Embryonic facial prominence (tissue), 1 donor: ENCODE measurements around the gene ASPG.

Experiments used
- DNase-seq: peaks from one replicate; pipeline ENCODE4 v3.0.0-alpha.2; 2016; ENCODE audit errors: extremely low spot score

The ASPG gene

GRCh38 chr14:104161602-104162367, 76.3 kb downstream of the ASPG start:
- DNase-seq: no peak

GRCh38 chr14:104162495-104162894, 77.0 kb downstream of the ASPG start:
- DNase-seq: no peak

DNA sequence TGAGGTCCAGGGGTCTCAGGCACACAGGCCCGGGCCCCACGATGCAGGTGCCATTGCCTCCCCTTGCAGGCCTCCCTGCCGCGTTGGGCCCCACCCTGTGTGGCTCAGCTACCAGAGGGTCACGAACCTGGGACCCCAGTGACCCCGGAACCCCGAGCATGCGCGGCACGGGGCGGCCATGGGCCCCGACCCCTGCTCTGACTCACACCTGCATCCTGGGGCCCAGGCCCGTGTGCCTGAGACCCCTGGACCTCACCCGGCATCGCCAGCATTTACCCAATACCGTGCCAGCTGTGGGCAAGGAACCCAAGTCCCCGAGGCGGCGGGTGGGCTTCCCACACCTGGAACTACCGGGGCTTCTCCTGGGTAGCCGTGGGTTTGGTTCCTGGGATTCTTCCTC, 78.0 kb downstream of the ASPG start:
- DNase-seq: no peak

GRCh38 chr14:104164041-104164440, 78.5 kb downstream of the ASPG start:
- DNase-seq: no peak

DNA sequence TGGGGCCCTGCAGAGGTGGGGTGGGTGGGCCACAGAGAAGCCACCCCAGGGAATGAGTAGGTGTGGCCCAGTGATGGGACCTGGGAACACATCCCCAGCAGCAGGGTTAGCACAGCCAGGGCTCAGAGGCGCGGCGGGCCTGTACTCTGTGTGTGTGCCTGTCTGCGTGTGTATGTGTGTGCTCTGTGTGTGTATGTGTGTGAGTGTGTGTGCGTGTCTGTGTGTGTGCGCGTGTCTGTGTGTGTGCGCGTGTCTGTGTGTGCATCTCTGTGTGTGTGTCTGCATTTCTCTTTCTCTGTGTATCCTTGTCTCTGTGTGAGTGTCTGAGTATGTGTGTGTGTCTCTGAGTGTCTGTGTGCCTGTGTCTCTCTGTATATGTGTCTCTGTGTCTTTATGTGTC, 79.0 kb downstream of the ASPG start:
- DNase-seq: no peak
